K562 (cell line): Measurements from ENCODE around the gene GBP6. TPM values are rescaled to one million over a fixed set of nuclear protein-coding genes. Genes with fewer than 3 reads are reported as not detected.

Experiments used
- ATAC-seq: fragments of 200-7000 bp; cut with Tn5 transposase; 3 replicates; pipeline ENCODE4 v1.9.1; 2020; ENCODE audit warnings: moderate library complexity
- Bru-seq: library from RNA; stranded (reverse); fragments of 400-500 nt; gene quantifications from one replicate; lab custom pipeline; 2021; lab: Mats Ljungman, UMichigan
- BruChase-seq, 2 experiments: library from RNA; stranded (reverse); fragments of 400-500 nt; gene quantifications; one replicate each; lab custom pipeline; 2021; lab: Mats Ljungman, UMichigan
- BruUV-seq: library from RNA; stranded (reverse); fragments of 400-500 nt; replicated peaks from 2 replicates; lab custom pipeline; 2021; lab: Mats Ljungman, UMichigan
- CTCF ChIA-PET: fragments of 300-600 bp; formaldehyde crosslinking; extraction: SDS; loops from one replicate; lab custom pipeline; 2021; ENCODE audit warnings: low intra/inter-chr PET ratio; lab: Yijun Ruan, JAX
- POLR2A ChIA-PET: fragments of 300-600, 350-650 bp; sonication (Branson Sonifier 250); formaldehyde crosslinking; extraction: SDS; loops from one replicate; lab custom pipeline; 2021; ENCODE audit warnings: antibody characterized with exemption, inconsistent platforms; lab: Yijun Ruan, JAX
- DNase-seq, 4 experiments: peaks; one replicate each; pipeline versions ENCODE4 v3.0.0 to v3.0.0-alpha.2; 2011 to 2018; ENCODE audit warnings: low spot score in 3 of 4, mixed read lengths in 3 of 4; ENCODE audit errors: extremely low read depth in 1 of 4
- FAIRE-seq: peaks from 2 replicates; lab custom pipeline; 2011; peaks lifted over from hg19 to GRCh38; lab: Jason Lieb, UNC
- H2AFZ ChIP-seq: 2 replicates; pipeline ENCODE4 v1.6.0; 2011; ENCODE audit warnings: low read depth, low read length, control low read depth, inconsistent platforms
- H3K27ac ChIP-seq: fragments of 200-600 bp; 3 replicates; pipeline ENCODE4 v1.8.0; 2011; ENCODE audit warnings: low read depth, mild to moderate bottlenecking, control low read depth, inconsistent platforms, low read length, moderate library complexity, mixed read lengths; ENCODE audit errors: extremely low read depth
- H3K27me3 ChIP-seq, 2 experiments: fragments of 300-600 bp in 1 of 2; 2 replicates in 1 of 2; 3 replicates in 1 of 2; pipeline versions ENCODE4 v1.6.0 to v1.8.0; 2011; ENCODE audit warnings: inconsistent platforms in 2 of 2, low read length in 2 of 2, mild to moderate bottlenecking in 1 of 2, mixed read lengths in 1 of 2, moderate library complexity in 1 of 2; ENCODE audit not compliant: control insufficient read depth in 2 of 2, insufficient read depth in 2 of 2
- H3K36me3 ChIP-seq: fragments of 300-600 bp; 3 replicates; pipeline ENCODE4 v1.8.0; 2011; ENCODE audit warnings: mild to moderate bottlenecking, low read length, inconsistent platforms; ENCODE audit not compliant: control insufficient read depth, insufficient read depth
- H3K4me1 ChIP-seq, 2 experiments: fragments of 200-600 bp in 1 of 2; replicated peaks in 1 of 2; 2 replicates in 1 of 2; 3 replicates in 1 of 2; pipeline versions ENCODE4 v1.5.1 to v1.8.0; 2011; ENCODE audit warnings: inconsistent platforms in 2 of 2, low read length in 2 of 2, mild to moderate bottlenecking in 1 of 2, mixed read lengths in 1 of 2, moderate library complexity in 1 of 2; ENCODE audit not compliant: control insufficient read depth in 2 of 2, insufficient read depth in 2 of 2
- H3K4me2 ChIP-seq: 2 replicates; pipeline ENCODE4 v1.6.1; 2011; ENCODE audit warnings: low read length, control low read depth, inconsistent platforms, mixed read lengths; ENCODE audit not compliant: insufficient read depth
- H3K4me3 ChIP-seq: fragments of 200-600 bp; sonication (generic), shearing (Covaris generic); 2 replicates; pipeline ENCODE4 v1.5.1; 2016; ENCODE audit warnings: control low read depth, inconsistent platforms
- H3K79me2 ChIP-seq: fragments of 200-600 bp; 3 replicates; pipeline ENCODE4 v1.8.0; 2011; ENCODE audit warnings: low read length, inconsistent platforms; ENCODE audit not compliant: control insufficient read depth, insufficient read depth
- H3K9ac ChIP-seq, 2 experiments: 2 replicates each; pipeline versions ENCODE4 v1.6.0 to v1.6.1; 2011; ENCODE audit warnings: low read depth in 2 of 2, low read length in 2 of 2, control low read depth in 1 of 2, inconsistent platforms in 1 of 2, mild to moderate bottlenecking in 1 of 2, mixed read lengths in 1 of 2; ENCODE audit not compliant: insufficient read depth in 1 of 2
- H3K9me1 ChIP-seq: one replicate; pipeline ENCODE4 v1.6.0; 2011; ENCODE audit warnings: inconsistent platforms, mild to moderate bottlenecking, low read length, moderate library complexity; ENCODE audit not compliant: control insufficient read depth, insufficient read depth
- H3K9me3 ChIP-seq: replicated peaks from 2 replicates; pipeline ENCODE4 v1.5.1; 2011; ENCODE audit warnings: low read depth, low read length, inconsistent platforms; ENCODE audit not compliant: control insufficient read depth, insufficient read depth
- H4K20me1 ChIP-seq: replicated peaks from 2 replicates; pipeline ENCODE4 v1.6.1; 2011; ENCODE audit warnings: low read length, inconsistent platforms, mixed read lengths; ENCODE audit not compliant: control insufficient read depth, insufficient read depth
- C11orf30 ChIP-seq: fragments of 450-650 bp; IDR thresholded peaks from 2 replicates; pipeline ENCODE4 v1.6.1; 2016; ENCODE audit warnings: low read depth, mild to moderate bottlenecking
- HOXB6 ChIP-seq: fragments of 250-450 bp; sonication (Bioruptor Pico); IDR thresholded peaks from 2 replicates; pipeline ENCODE4 v1.5.1; 2022; ENCODE audit warnings: mild to moderate bottlenecking, borderline replicate concordance
- MAFF ChIP-seq: IDR thresholded peaks from 2 replicates; pipeline ENCODE4 v1.6.1; 2012; ENCODE audit warnings: low read length, improper control_type of control experiment
- MAFG ChIP-seq: fragments of 450-650 bp; conservative IDR thresholded peaks from 2 replicates; pipeline ENCODE4 v1.6.1; 2016; ENCODE audit warnings: missing genetic modification characterization, missing compliant biosample characterization
- ZNF311 ChIP-seq: fragments of 250-450 bp; sonication (Bioruptor Pico); IDR thresholded peaks from 2 replicates; pipeline ENCODE4 v1.4.0; 2020; ENCODE audit warnings: mild to moderate bottlenecking, moderate library complexity
- ZNF316 ChIP-seq: fragments of 450-650 bp; IDR thresholded peaks from 2 replicates; pipeline ENCODE4 v1.6.1; 2016
- ZNF830 ChIP-seq: fragments of 250-450 bp; sonication (Bioruptor Pico); IDR thresholded peaks from 2 replicates; pipeline ENCODE4 v1.5.0; 2021; ENCODE audit warnings: mild to moderate bottlenecking
- WGBS: fragments of 100-300 bp; shearing (Covaris generic); methylation state at CpG from one replicate; pipeline ENCODE4 v1.1.6; 2016; ENCODE audit warnings: low coverage, mixed read lengths; ENCODE audit not compliant: insufficient coverage; ENCODE audit errors: missing lambda C conversion rate; 5-methylcytosine and 5-hydroxymethylcytosine counted together
- in situ Hi-C: fragments of 300-500 bp; cut with MboI; formaldehyde crosslinking; loops from 4 replicates; pipeline ENCODE4 v1.15.0; 2018; ENCODE audit warnings: inconsistent platforms, mixed read lengths
- intact Hi-C: fragments of 100-400 bp; cut with micrococcal nuclease; formaldehyde crosslinking; loops from 2 replicates; pipeline ENCODE4 v1.14.2; 2022
- long read RNA-seq, 3 experiments: library from polyadenylated mRNA in 2 of 3; library from RNA in 1 of 3; unstranded in 2 of 3; stranded (forward) in 1 of 3; transcript quantifications; one replicate each; pipeline ENCODE4 v2.0.0, GENCODE V29; 2019 to 2022
- polyA minus RNA-seq, 3 experiments: library from RNA; depleted of rRNA, polyadenylated mRNA; stranded (reverse); fragments of >200 nt; gene quantifications; 2 replicates each; pipeline ENCODE4 v1.2.3, GENCODE V29; 2011
- polyA plus RNA-seq, 8 experiments: library from polyadenylated mRNA; depleted of rRNA in 4 of 8; stranded (reverse) in 5 of 8; unstranded in 3 of 8; fragments of >200 nt; fragmentation: Nextera tagmentation in 2 of 8; fragmentation: Illumina TruSeq in 1 of 8; extraction: Ambion mirVana in 2 of 8; extraction: Trizol in 1 of 8; gene quantifications; 2 replicates each; pipeline versions ENCODE4 v1.2.1 to v1.2.3, GENCODE V29; 2011 to 2014; ENCODE audit warnings: inconsistent platforms in 1 of 8, missing spikeins in 1 of 8
- total RNA-seq, 7 experiments: library from RNA; depleted of rRNA in 6 of 7; stranded (reverse); fragments of >200 nt in 6 of 7; fragmentation: Illumina TruSeq in 2 of 7; extraction: Trizol in 2 of 7; gene quantifications; 2 replicates each; pipeline versions ENCODE4 v1.2.1 to v1.2.3, GENCODE V29; 2011 to 2021; ENCODE audit warnings: low replicate concordance in 1 of 7

Gene GBP6, protein sequence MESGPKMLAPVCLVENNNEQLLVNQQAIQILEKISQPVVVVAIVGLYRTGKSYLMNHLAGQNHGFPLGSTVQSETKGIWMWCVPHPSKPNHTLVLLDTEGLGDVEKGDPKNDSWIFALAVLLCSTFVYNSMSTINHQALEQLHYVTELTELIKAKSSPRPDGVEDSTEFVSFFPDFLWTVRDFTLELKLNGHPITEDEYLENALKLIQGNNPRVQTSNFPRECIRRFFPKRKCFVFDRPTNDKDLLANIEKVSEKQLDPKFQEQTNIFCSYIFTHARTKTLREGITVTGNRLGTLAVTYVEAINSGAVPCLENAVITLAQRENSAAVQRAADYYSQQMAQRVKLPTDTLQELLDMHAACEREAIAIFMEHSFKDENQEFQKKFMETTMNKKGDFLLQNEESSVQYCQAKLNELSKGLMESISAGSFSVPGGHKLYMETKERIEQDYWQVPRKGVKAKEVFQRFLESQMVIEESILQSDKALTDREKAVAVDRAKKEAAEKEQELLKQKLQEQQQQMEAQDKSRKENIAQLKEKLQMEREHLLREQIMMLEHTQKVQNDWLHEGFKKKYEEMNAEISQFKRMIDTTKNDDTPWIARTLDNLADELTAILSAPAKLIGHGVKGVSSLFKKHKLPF
- not detected in 2 replicates for total RNA-seq (2011; cell fraction: chromatin; rRNA removed; ENCODE audit: low replicate concordance)
- not detected in 2 replicates for total RNA-seq (2011; cell fraction: nucleolus; rRNA removed)
- total RNA-seq (2011; cell fraction: nucleoplasm; rRNA removed), result not detected in 2 replicates
- total RNA-seq (2014; rRNA removed) (not detected in 2 replicates), total RNA-seq (2014; rRNA removed; fragmentation: Illumina TruSeq; extraction: Trizol) (not detected in 2 replicates), total RNA-seq (2015; rRNA removed; fragmentation: Illumina TruSeq; extraction: Trizol) (not detected in 2 replicates), total RNA-seq (2021) (not detected in 2 replicates), polyA plus RNA-seq (2011; rRNA removed) (not detected in 2 replicates), polyA plus RNA-seq (2014; fragmentation: Illumina TruSeq; extraction: Trizol) (not detected in 2 replicates), polyA plus RNA-seq (2014; fragmentation: Nextera tagmentation; extraction: Ambion mirVana) (not detected), polyA plus RNA-seq (2014; rRNA removed) (not detected in 2 replicates), polyA minus RNA-seq (2011; rRNA and poly(A)+ RNA removed) (not detected in 2 replicates), Bru-seq, nascent RNA (not detected), BruChase-seq, experiment 1, labeled RNA remaining after a 2-hour chase (not detected), BruChase-seq, experiment 2, labeled RNA remaining after a 6-hour chase (not detected)
- not detected in 2 replicates for polyA plus RNA-seq (2011; cell fraction: cytosol; rRNA removed)
- not detected in 2 replicates for polyA plus RNA-seq (2011; cell fraction: nucleus; rRNA removed)
- polyA plus RNA-seq (2012), result not detected in 2 replicates
- not detected in 2 replicates for polyA minus RNA-seq (2011; cell fraction: cytosol; rRNA and poly(A)+ RNA removed)
- polyA minus RNA-seq (2011; cell fraction: nucleus; rRNA and poly(A)+ RNA removed), result not detected in 2 replicates
- long read RNA-seq, experiment 1, result 0 reads
- long read RNA-seq, experiment 2, result 0 reads
- long read RNA-seq, experiment 3, result 0 reads

DNA sequence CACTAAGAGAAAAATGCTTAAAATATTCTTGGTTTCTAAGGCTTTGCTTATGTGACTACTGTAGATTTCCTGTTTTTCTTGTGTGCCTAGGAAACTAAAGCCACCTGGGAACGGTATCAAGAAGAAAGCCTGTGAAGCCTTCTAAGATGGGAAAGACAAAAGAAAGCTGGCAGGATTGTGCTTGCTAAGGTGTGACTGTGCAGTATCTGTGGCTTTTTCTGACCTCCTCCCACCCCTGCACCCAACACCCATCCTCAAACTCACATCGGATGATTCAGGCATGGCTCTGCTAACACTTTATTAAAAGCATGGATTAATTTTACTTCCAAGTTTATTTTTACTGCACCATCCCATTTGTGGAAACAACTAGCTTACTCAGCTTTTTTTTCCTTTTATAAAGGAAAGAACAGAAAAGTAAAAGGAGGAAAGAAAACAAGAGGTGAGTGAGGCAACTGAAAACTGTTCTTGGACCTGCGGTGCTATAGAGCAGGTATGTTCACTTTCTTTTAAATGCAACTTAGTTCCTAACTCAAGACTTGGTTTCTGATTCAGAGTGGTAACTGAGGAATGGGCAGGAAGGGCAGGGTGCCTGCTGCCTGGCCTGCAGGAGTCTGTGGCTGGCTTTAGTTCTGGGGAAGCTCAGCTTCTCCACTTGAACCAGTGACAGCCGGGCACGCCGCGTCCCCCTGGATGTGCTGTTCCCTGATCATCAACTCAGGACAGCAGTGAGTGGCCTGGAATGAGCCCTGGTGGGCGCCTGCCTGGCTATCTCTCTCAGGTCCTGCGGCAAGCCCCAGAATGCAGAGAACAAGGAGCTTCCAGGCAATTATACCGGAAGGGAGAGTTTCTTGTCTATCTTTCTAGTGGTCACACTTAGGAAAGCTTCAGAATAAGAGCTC is at the start of gene GBP6:
Gene GBP6, plus strand, starts transcription at position 422 of the 899 bp plus-strand sequence. CDS start 4,493 bp downstream, outside the sequence.
- no peak; the same call in 2 of the 3 replicates for ATAC-seq
- under 1% methylated on average over 10 of the region's 10 CpGs for WGBS
- FAIRE-seq, result no peak
- DNase-seq, result no peak
- Histone ChIP-seq H3K4me2 (no peak within 1 kb of the TSS), H2AFZ (no peak within 1 kb of the TSS), H3K4me3 (no peak within 1 kb of the TSS), H3K4me1 (no peaks in the 10 kb centered on the region), H3K27ac (no peak within 1 kb of the TSS), H3K9ac (no peak within 1 kb of the TSS), H3K36me3 (no peaks in the 10 kb centered on the region), H3K79me2 (no peaks in the 10 kb centered on the region), H4K20me1 (no peaks in the 10 kb centered on the region), H3K27me3 (peaks cover 0 to 4% of the 10 kb centered on the region in 2 experiments; a peak in 1 of 5 replicates), H3K9me3 (no peaks in the 10 kb centered on the region), H3K9me1 (no peaks in the 10 kb centered on the region)
- ChIA-PET CTCF (no interaction called here), POLR2A (no interaction called here)
- in situ Hi-C loops, result no loop called here
- intact Hi-C loops, result no loop called here
- BruUV-seq, result no TSS peak
- TF ChIP-seq ZNF311 (CRISPR knock-in tag) (no peak), MAFG (peak; percentile 56), ZNF830 (CRISPR knock-in tag) (no peak), ZNF316 (peak; percentile 74), HOXB6 (no peak), C11orf30 (peak; percentile 57), MAFF (peak; percentile 32; the same call in 1 of the 2 replicates)
